Lower leg skin (tissue), 3 donors: Measurements from ENCODE around the gene TPK1.

Experiments used
- POLR2A ChIP-seq, 2 donors: fragments of 450-650 bp; IDR thresholded peaks; one replicate each; pipeline ENCODE4 v1.6.1; 2016 to 2017; ENCODE audit warnings: antibody characterized with exemption in 2 of 2, mild to moderate bottlenecking in 1 of 2, moderate library complexity in 1 of 2
- TF ChIP-seq, protein P1 (sequence below), 3 donors: fragments of 450-650 bp; IDR thresholded peaks; one replicate each; pipeline ENCODE4 v1.5.1; 2016; ENCODE audit warnings: antibody characterized with exemption in 3 of 3, mild to moderate bottlenecking in 3 of 3, moderate library complexity in 2 of 3

DNA sequence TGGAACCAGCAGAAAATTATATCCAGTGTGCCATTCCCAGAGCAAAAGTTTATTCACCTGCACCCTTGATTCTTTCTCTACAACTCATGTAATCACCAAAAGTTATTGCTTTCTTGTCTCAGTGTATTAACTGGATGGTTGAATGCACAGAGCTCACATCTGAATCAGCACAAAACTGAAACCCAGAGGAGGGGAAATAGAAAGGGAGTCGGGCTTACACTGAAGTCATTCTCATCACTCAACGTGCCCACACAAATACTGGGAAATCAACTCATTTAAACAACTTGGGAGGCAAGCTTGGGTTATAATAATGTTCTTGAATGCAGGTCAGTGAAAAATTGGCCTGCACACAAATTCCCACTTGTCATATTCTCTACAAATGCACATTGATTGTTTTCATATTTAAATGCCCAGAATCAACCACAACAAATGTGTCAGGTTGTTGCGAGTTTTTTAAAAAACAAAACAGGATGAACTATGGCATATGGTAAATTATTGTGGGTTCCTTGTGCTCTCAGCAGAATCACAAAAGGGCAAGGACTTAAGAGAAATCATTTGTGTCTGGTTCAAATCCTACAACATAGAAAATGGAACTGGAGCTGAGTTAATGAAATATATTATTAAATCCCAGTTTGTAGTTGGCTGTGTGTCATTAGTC is 306.5 kb downstream of the TPK1 start:
- TF ChIP-seq, protein P1, sequence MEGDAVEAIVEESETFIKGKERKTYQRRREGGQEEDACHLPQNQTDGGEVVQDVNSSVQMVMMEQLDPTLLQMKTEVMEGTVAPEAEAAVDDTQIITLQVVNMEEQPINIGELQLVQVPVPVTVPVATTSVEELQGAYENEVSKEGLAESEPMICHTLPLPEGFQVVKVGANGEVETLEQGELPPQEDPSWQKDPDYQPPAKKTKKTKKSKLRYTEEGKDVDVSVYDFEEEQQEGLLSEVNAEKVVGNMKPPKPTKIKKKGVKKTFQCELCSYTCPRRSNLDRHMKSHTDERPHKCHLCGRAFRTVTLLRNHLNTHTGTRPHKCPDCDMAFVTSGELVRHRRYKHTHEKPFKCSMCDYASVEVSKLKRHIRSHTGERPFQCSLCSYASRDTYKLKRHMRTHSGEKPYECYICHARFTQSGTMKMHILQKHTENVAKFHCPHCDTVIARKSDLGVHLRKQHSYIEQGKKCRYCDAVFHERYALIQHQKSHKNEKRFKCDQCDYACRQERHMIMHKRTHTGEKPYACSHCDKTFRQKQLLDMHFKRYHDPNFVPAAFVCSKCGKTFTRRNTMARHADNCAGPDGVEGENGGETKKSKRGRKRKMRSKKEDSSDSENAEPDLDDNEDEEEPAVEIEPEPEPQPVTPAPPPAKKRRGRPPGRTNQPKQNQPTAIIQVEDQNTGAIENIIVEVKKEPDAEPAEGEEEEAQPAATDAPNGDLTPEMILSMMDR (IDR thresholded peaks at IDR 0.05), result no peak
- no peak for TF ChIP-seq POLR2A (IDR thresholded peaks at IDR 0.05)
